ENCODE results near the gene RALGDS.

RALGDS gene

DNA sequence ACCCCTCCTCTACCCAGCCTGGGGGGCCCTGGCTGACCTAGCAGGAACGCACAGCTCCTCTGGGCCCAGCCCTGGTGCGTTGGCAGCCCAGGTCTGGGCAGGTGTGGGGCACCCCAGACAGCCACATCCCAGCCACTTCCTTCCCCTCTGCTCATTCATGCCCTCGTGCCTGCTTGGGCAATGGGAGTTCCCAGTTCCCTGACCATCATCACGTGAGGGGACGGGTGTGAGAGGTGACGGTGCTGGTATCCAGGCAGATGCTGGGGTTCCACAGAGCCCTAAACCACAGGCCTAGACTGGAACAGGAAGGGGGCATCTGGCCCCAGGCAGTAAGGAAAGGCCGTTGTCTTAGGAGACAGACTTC, 8.4 kb downstream of the RALGDS start:
- TF ChIP-seq, protein P1, sequence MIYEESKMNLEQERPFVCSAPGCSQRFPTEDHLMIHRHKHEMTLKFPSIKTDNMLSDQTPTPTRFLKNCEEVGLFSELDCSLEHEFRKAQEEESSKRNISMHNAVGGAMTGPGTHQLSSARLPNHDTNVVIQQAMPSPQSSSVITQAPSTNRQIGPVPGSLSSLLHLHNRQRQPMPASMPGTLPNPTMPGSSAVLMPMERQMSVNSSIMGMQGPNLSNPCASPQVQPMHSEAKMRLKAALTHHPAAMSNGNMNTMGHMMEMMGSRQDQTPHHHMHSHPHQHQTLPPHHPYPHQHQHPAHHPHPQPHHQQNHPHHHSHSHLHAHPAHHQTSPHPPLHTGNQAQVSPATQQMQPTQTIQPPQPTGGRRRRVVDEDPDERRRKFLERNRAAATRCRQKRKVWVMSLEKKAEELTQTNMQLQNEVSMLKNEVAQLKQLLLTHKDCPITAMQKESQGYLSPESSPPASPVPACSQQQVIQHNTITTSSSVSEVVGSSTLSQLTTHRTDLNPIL (CRISPR knock-in tag; IDR thresholded peaks at IDR 0.05; ENCODE audit: low read depth), result no peak
- TF ChIP-seq ZC3H10 (CRISPR knock-in tag; IDR thresholded peaks at IDR 0.05) (no peak), CSDC2 (CRISPR knock-in tag; IDR thresholded peaks at IDR 0.05) (no peak), OSR1 (CRISPR knock-in tag; IDR thresholded peaks at IDR 0.05) (no peak), ZNF8 (CRISPR knock-in tag; IDR thresholded peaks at IDR 0.05) (no peak), GLIS3 (CRISPR knock-in tag; IDR thresholded peaks at IDR 0.05) (no peak), ZNF565 (CRISPR knock-in tag; conservative IDR thresholded peaks at IDR 0.05; ENCODE audit: low read depth) (no peak), BACH2 (CRISPR knock-in tag; IDR thresholded peaks at IDR 0.05; ENCODE audit: borderline replicate concordance) (no peak), ARNTL (CRISPR knock-in tag; IDR thresholded peaks at IDR 0.05; ENCODE audit: borderline replicate concordance, low read depth) (no peak), TOX (CRISPR knock-in tag; IDR thresholded peaks at IDR 0.05; ENCODE audit: borderline replicate concordance) (no peak), PPARA (CRISPR knock-in tag; IDR thresholded peaks at IDR 0.05; ENCODE audit: borderline replicate concordance) (no peak), SNAI2 (CRISPR knock-in tag; IDR thresholded peaks at IDR 0.05) (no peak)
- TF ChIP-seq, protein P2, sequence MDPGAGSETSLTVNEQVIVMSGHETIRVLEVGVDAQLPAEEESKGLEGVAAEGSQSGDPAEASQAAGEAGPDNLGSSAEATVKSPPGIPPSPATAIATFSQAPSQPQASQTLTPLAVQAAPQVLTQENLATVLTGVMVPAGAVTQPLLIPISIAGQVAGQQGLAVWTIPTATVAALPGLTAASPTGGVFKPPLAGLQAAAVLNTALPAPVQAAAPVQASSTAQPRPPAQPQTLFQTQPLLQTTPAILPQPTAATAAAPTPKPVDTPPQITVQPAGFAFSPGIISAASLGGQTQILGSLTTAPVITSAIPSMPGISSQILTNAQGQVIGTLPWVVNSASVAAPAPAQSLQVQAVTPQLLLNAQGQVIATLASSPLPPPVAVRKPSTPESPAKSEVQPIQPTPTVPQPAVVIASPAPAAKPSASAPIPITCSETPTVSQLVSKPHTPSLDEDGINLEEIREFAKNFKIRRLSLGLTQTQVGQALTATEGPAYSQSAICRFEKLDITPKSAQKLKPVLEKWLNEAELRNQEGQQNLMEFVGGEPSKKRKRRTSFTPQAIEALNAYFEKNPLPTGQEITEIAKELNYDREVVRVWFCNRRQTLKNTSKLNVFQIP (CRISPR knock-in tag; IDR thresholded peaks at IDR 0.05; ENCODE audit: borderline replicate concordance, low read depth), result no peak
- TF ChIP-seq, protein P3, sequence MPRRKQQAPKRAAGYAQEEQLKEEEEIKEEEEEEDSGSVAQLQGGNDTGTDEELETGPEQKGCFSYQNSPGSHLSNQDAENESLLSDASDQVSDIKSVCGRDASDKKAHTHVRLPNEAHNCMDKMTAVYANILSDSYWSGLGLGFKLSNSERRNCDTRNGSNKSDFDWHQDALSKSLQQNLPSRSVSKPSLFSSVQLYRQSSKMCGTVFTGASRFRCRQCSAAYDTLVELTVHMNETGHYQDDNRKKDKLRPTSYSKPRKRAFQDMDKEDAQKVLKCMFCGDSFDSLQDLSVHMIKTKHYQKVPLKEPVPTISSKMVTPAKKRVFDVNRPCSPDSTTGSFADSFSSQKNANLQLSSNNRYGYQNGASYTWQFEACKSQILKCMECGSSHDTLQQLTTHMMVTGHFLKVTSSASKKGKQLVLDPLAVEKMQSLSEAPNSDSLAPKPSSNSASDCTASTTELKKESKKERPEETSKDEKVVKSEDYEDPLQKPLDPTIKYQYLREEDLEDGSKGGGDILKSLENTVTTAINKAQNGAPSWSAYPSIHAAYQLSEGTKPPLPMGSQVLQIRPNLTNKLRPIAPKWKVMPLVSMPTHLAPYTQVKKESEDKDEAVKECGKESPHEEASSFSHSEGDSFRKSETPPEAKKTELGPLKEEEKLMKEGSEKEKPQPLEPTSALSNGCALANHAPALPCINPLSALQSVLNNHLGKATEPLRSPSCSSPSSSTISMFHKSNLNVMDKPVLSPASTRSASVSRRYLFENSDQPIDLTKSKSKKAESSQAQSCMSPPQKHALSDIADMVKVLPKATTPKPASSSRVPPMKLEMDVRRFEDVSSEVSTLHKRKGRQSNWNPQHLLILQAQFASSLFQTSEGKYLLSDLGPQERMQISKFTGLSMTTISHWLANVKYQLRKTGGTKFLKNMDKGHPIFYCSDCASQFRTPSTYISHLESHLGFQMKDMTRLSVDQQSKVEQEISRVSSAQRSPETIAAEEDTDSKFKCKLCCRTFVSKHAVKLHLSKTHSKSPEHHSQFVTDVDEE (CRISPR knock-in tag; IDR thresholded peaks at IDR 0.05), result no peak
- ATAC-seq, result no peak

DNA sequence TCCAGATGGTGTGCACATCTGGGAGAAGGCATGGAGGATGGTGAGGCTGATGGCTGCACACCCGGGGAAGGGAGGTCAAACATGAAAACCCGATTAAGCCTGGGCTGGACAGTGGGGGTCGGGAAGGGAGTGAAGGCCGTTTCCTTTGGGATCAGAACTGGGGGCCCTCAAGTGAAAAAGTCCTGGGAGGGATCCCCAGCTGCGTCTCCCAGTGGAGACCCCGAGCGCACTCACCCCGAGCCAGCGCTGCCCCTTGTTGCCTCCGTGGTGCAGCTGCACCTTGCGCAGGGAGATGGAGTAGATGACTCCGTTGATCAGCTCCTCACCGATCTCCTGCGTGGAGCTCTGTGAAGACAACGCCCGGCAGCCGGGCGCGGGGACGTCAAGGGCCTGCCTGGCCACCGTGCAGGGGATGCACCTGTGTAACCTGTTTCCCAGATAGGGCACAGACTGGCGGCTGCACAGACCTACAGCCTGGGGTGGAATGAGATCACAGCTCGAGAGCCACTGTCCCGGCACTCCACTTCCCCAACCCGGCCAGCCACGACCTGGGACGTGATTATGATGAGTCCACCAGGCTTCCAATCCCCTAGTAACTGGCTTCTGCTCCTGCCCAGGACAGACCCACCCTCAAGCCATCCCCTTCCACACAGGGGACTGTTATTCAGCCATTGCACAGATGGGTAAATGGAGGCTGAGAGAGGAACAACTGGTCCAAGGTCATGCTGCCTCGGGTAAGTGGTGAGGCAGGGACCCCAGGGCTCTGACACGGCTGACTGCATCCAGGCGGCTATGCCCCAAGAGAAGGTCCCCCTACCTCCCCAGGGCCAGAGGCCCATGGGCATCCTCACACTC, 9.0 kb downstream of the RALGDS start:
- no peak for ATAC-seq
- TF ChIP-seq CSDC2 (CRISPR knock-in tag; IDR thresholded peaks at IDR 0.05) (no peak), ZNF70 (CRISPR knock-in tag; IDR thresholded peaks at IDR 0.05) (no peak), BACH2 (CRISPR knock-in tag; IDR thresholded peaks at IDR 0.05; ENCODE audit: borderline replicate concordance) (no peak), PPARA (CRISPR knock-in tag; IDR thresholded peaks at IDR 0.05; ENCODE audit: borderline replicate concordance) (no peak), RARB (CRISPR knock-in tag; IDR thresholded peaks at IDR 0.05) (no peak)
- TF ChIP-seq, protein P2 (CRISPR knock-in tag; IDR thresholded peaks at IDR 0.05; ENCODE audit: borderline replicate concordance, low read depth), result no peak

DNA sequence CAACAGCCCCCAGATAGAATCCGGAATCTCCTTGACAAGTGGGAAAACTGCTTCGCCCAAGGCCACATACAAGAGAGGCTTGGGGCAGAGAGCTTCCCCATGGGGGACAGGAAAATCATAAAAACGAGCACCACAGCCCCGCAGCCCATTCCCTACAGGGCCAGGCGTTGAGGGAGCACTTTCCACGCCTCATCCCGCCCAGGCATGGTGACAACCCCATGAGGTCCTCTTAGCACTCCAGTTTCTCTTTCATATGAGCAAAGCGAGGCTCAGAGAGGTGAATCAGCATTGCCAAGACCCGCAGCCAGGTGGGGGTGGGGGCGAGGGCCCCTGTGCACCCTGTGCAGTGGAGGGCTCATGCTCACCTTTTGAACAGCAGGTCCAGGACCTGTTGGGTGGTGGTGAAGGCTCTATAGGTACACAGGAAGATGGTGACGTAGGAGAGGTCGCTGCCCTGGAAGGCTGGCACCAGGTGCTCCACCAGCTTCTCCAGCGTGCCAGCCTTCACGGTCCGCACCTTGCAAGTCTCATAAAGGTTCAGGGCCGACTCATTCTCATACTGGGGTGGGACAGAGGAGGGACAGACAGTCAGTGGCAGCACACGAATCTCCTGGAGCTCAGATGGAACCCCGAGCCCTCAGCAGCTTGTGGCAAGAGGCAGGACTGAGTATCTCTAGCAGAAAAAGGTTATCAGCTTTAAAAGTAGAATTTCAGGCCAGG, 10.9 kb downstream of the RALGDS start:
- no peak for ATAC-seq

More for the DNA sequence above, 10.9 kb downstream of the RALGDS start:
- TF ChIP-seq, protein P2 (CRISPR knock-in tag; IDR thresholded peaks at IDR 0.05; ENCODE audit: borderline replicate concordance, low read depth), result no peak
- TF ChIP-seq ZNF70 (CRISPR knock-in tag; IDR thresholded peaks at IDR 0.05), result no peak
- TF ChIP-seq TOX (CRISPR knock-in tag; IDR thresholded peaks at IDR 0.05; ENCODE audit: borderline replicate concordance), result no peak
- no peak for TF ChIP-seq SNAI2 (CRISPR knock-in tag; IDR thresholded peaks at IDR 0.05)
- no peak for TF ChIP-seq ISL1 (CRISPR knock-in tag; IDR thresholded peaks at IDR 0.05)
- TF ChIP-seq, protein P3 (CRISPR knock-in tag; IDR thresholded peaks at IDR 0.05), result no peak
